Measurements from ENCODE around the gene BCL7B.

- TF ChIP-seq CTCF (IDR thresholded peaks at IDR 0.05): no peak
- no peak for TF ChIP-seq POLR2A (IDR thresholded peaks at IDR 0.05)
Observed at GRCh38 chr7:73515178-73515577, 42.3 kb downstream of the BCL7B start.

All from uterus (tissue), 2 donors.